GM18526 (cell line): ENCODE results near the gene BIRC7.

Source experiments
- POLR2A ChIP-seq: IDR thresholded peaks from 3 replicates; pipeline ENCODE4 v1.6.1; 2011; ENCODE audit not compliant: insufficient read length; ENCODE audit errors: extremely low read depth

The BIRC7 gene

GRCh38 chr20:63274381-63275228 lies 38.9 kb downstream of the BIRC7 start:
- TF ChIP-seq POLR2A = no peak

- no peak for TF ChIP-seq POLR2A
These were observed 40.1 kb downstream of the BIRC7 start for GRCh38 chr20:63275825-63276224.

DNA sequence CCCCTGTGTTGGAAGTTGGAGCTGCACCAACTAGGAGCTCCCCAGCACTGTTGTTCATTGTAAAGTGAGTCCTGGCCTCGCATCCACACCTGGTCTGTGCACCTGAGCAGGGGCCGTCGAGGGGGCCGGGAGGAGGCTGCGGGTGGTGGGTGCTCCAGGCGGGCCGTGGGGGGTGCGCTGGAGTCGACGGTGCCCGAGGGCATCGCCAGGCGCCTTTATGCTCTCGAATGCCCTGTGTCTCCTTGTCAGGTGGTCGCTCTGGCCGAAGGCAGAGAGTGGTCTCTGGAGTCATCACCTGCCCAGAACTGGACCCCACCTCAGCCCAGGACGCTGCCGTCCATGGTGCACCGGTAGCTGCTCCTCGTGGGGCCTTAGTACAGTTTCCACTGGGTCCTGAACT lies 41.3 kb downstream of the BIRC7 start:
- TF ChIP-seq POLR2A = no peak

GRCh38 chr20:63277466-63278272 lies 42.0 kb downstream of the BIRC7 start:
- TF ChIP-seq POLR2A = no peak

DNA sequence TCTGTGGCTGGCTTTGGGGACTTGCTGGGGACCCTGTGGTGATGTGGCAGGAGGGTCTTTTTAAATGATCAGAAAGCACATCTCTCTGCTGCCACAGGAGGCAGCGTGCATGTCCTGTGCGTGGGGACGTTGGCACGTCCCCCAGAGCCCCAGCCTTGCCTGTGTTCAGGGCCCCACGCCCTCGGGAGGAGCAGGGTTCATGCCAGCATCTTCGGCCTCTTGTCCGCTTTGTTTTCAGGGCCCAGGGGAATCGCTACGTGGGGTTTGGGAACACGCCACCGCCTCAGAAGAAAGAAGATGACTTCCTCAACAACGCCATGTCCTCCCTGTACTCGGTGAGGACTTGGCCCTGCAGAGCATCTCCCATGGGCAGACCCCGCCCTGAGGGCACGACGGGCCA lies 43.0 kb downstream of the BIRC7 start:
- TF ChIP-seq POLR2A = no peak

- TF ChIP-seq POLR2A = no peak
These were observed 44.2 kb downstream of the BIRC7 start for GRCh38 chr20:63279931-63280330.

- TF ChIP-seq POLR2A = no peak
These were observed 44.7 kb downstream of the BIRC7 start for GRCh38 chr20:63280371-63280770.

DNA sequence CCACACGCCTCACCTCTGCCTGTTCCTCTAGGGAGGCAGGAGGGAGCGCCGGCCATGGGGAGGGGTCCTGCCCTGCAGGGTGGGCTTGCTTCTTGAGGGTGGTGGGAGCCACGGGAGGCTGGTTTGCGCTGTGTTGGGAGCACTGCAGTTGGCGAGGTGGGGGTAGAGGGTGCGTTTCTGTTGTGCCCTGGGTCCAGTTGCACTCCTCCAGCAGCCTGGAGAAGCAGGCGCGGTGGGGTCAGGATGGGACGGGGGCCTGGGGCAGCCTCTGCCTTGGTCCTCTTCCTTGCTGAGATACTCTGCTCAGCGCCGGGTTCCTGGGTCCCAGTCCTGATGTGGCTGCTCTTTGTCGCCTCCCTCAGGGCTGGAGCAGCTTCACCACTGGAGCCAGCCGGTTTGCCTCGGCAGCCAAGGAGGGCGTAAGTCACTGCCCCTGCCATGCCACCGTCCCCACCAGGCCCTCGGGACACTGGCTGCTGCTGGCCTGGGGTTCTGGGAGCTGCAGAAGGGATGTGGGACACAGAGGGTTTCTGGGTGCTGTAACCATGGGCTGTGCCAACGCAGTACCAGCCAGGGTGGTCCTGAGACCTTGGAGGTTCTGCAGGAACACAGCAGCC lies 45.3 kb downstream of the BIRC7 start:
- no peak for TF ChIP-seq POLR2A

GRCh38 chr20:63281742-63282665 lies 46.3 kb downstream of the BIRC7 start:
- TF ChIP-seq POLR2A = no peak

DNA sequence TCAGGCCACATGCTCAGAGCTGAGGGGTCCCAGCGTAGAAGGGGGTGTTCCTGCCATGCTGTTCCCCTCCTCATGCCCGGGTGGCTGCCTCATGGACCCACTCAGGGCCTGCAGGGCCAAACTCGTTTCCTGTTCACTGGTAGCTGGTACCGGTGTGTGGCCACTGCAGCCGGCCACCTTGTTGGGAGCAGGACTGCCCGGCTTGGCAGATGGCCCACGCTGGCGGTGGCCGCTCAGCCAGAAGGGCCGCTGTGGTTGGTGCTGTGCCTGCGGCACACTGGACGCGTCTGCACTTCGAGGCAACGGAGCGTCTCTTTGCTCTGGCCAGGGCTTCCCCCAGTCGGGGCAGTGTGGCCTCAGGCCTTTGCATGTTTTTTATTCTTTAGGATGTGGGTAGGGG lies 47.2 kb downstream of the BIRC7 start:
- no peak for TF ChIP-seq POLR2A

- no peak for TF ChIP-seq POLR2A
These were observed 47.8 kb downstream of the BIRC7 start for GRCh38 chr20:63283397-63284082.

- no peak for TF ChIP-seq POLR2A
These were observed 48.4 kb downstream of the BIRC7 start for GRCh38 chr20:63284083-63284440.

DNA sequence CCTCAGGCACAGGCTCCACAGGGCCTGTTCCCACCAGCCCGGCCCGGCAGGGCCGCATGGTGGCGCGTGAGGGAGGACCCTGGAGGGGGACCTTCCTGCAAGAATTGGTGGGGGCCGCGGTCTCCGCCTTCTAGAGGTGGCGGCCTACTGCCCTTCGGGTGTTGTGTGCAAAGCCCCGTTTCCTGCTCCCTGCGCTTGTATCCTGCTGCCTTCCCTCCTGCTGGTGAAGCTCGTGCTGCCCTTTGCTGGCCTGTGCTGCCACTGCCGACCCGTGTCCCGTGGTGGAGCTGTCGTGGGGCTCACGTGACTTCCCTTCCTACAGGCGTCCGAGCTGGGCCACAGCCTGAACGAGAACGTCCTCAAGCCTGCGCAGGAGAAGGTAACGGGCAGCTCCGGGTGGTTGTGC lies 48.8 kb downstream of the BIRC7 start:
- no peak for TF ChIP-seq POLR2A

- TF ChIP-seq POLR2A = no peak
These were observed 49.3 kb downstream of the BIRC7 start for GRCh38 chr20:63284981-63285524.
